ENCODE data around the gene GOLGA6D. TPM values are rescaled to one million over a fixed set of nuclear protein-coding genes. Genes with fewer than 3 reads are reported as not detected.
"Not testable (repeated sequence)": the region's sequence is repeated elsewhere in the genome, so short reads cannot be mapped to it uniquely, and the experiment has no call there.

The GOLGA6D gene
- total RNA-seq, 1 experiment from 2014 or later = 0.35 TPM

GRCh38 chr15:75278497-75278896, 4.1 kb upstream of the GOLGA6D start:
- not testable (repeated sequence) for H3K4me3 Mint-ChIP-seq; H2BK5ac ChIP-seq (ENCODE audit: insufficient read length, low read length); H3K9me3 Mint-ChIP-seq; H3K18ac ChIP-seq (ENCODE audit: insufficient read length, low read depth, low read length); H3K9ac ChIP-seq (ENCODE audit: extremely low read depth, insufficient read length, low read length); H3T11ph ChIP-seq (ENCODE audit: low read length); H3K4ac ChIP-seq (ENCODE audit: low read depth, low read length); H3K14ac ChIP-seq (ENCODE audit: insufficient read depth, low read length); H3K56ac ChIP-seq (ENCODE audit: insufficient read length, low read depth, low read length); H3K36me3 Mint-ChIP-seq (ENCODE audit: insufficient read depth in 1 of 3, low read depth in 3 of 3); H3K23ac ChIP-seq (ENCODE audit: insufficient read length, low read depth, low read length); H3K79me2 ChIP-seq (ENCODE audit: insufficient read depth, low read length); H3K4me1 Mint-ChIP-seq; H4K8ac ChIP-seq (replicated peaks; ENCODE audit: insufficient read length, low read depth, low read length); H2BK20ac ChIP-seq (ENCODE audit: low read depth, low read length, poor library complexity, severe bottlenecking); H3K27me3 Mint-ChIP-seq (ENCODE audit: low read depth); H2AK5ac ChIP-seq (ENCODE audit: insufficient read length, low read length); H4K91ac ChIP-seq (ENCODE audit: insufficient read length, low read depth, low read length); H2BK12ac ChIP-seq (ENCODE audit: insufficient read length, low read depth, low read length); H3K4me2 ChIP-seq (ENCODE audit: insufficient read depth, insufficient read length, low read length); H2AFZ ChIP-seq (ENCODE audit: low read length); H4K5ac ChIP-seq (ENCODE audit: insufficient read length, low read depth, low read length); H3K9me3 ChIP-seq (ENCODE audit: control insufficient read depth, low read depth, low read length); H4K20me1 ChIP-seq (ENCODE audit: control insufficient read depth, insufficient read depth, insufficient read length); H3K27ac ChIP-seq (ENCODE audit: insufficient read length, low read depth, low read length); H2BK120ac ChIP-seq (ENCODE audit: low read depth, low read length, poor library complexity, severe bottlenecking); H3K79me1 ChIP-seq (ENCODE audit: insufficient read depth, low read depth, low read length, poor library complexity, severe bottlenecking); H3K4me1 ChIP-seq (ENCODE audit: insufficient read depth, low read length); H3K27me3 ChIP-seq (ENCODE audit: insufficient read depth, low read length); H3K23me2 ChIP-seq (ENCODE audit: insufficient read length, low read depth, low read length, poor library complexity, severe bottlenecking); H2BK15ac ChIP-seq (ENCODE audit: low read depth, low read length)
- peak; percentile 60 for DNase-seq
- peak overlapping the region in 2 of 3 experiments; percentile 58 to 74; a peak in 1 of 7 replicates for H3K27ac Mint-ChIP-seq
- no CpG with 5 or more reads among the region's 1 CpG for WGBS (ENCODE audit: extremely low coverage, insufficient read length, low lambda C conversion rate)

GRCh38 chr15:75284152-75284551, 1.5 kb downstream of the GOLGA6D start:
- not testable (repeated sequence) for H3K4me3 Mint-ChIP-seq; H4K91ac ChIP-seq (ENCODE audit: insufficient read length, low read depth, low read length); H3K14ac ChIP-seq (ENCODE audit: insufficient read depth, low read length); H3K9me3 Mint-ChIP-seq; H2BK20ac ChIP-seq (ENCODE audit: low read depth, low read length, poor library complexity, severe bottlenecking); H4K8ac ChIP-seq (replicated peaks; ENCODE audit: insufficient read length, low read depth, low read length); H2BK12ac ChIP-seq (ENCODE audit: insufficient read length, low read depth, low read length); H2AFZ ChIP-seq (ENCODE audit: low read length); H4K20me1 ChIP-seq (ENCODE audit: control insufficient read depth, insufficient read depth, insufficient read length); H3K27me3 Mint-ChIP-seq (ENCODE audit: low read depth); DNase-seq; H3K9me3 ChIP-seq (ENCODE audit: control insufficient read depth, low read depth, low read length); H3K4me1 ChIP-seq (ENCODE audit: insufficient read depth, low read length); H2BK120ac ChIP-seq (ENCODE audit: low read depth, low read length, poor library complexity, severe bottlenecking); H3K4me1 Mint-ChIP-seq; H4K5ac ChIP-seq (ENCODE audit: insufficient read length, low read depth, low read length); H2AK5ac ChIP-seq (ENCODE audit: insufficient read length, low read length); H3T11ph ChIP-seq (ENCODE audit: low read length); H3K79me2 ChIP-seq (ENCODE audit: insufficient read depth, low read length); H3K4ac ChIP-seq (ENCODE audit: low read depth, low read length); H3K36me3 Mint-ChIP-seq (ENCODE audit: insufficient read depth in 1 of 3, low read depth in 3 of 3); H3K23me2 ChIP-seq (ENCODE audit: insufficient read length, low read depth, low read length, poor library complexity, severe bottlenecking); H3K27ac Mint-ChIP-seq; H3K4me2 ChIP-seq (ENCODE audit: insufficient read depth, insufficient read length, low read length); H3K18ac ChIP-seq (ENCODE audit: insufficient read length, low read depth, low read length); H3K23ac ChIP-seq (ENCODE audit: insufficient read length, low read depth, low read length); H3K27ac ChIP-seq (ENCODE audit: insufficient read length, low read depth, low read length); H3K56ac ChIP-seq (ENCODE audit: insufficient read length, low read depth, low read length); H2BK5ac ChIP-seq (ENCODE audit: insufficient read length, low read length); H3K9ac ChIP-seq (ENCODE audit: extremely low read depth, insufficient read length, low read length); H2BK15ac ChIP-seq (ENCODE audit: low read depth, low read length); H3K27me3 ChIP-seq (ENCODE audit: insufficient read depth, low read length); H3K79me1 ChIP-seq (ENCODE audit: insufficient read depth, low read depth, low read length, poor library complexity, severe bottlenecking)
- WGBS (ENCODE audit: extremely low coverage, insufficient read length, low lambda C conversion rate) = no CpG with 5 or more reads among the region's 3 CpGs

All from H9 (cell line).